Brain microvascular endothelial cell (primary cell): ENCODE data around the gene SCN9A.

Source experiments
- DNase-seq: peaks from one replicate; pipeline ENCODE4 v3.0.0-alpha.2; 2020
- H3K27ac ChIP-seq: fragments of 250-450 bp; sonication (Bioruptor Pico); 2 replicates; pipeline ENCODE4 v1.5.1; 2020; ENCODE audit warnings: mild to moderate bottlenecking, moderate library complexity
- H3K27me3 ChIP-seq: fragments of 250-450 bp; sonication (Bioruptor Pico); replicated peaks from 2 replicates; pipeline ENCODE4 v1.5.1; 2020; ENCODE audit warnings: mild to moderate bottlenecking
- H3K36me3 ChIP-seq: fragments of 250-450 bp; sonication (Bioruptor Pico); replicated peaks from 2 replicates; pipeline ENCODE4 v1.5.1; 2020; ENCODE audit warnings: mild to moderate bottlenecking
- H3K4me3 ChIP-seq: 2 replicates; pipeline ENCODE4 v1.5.1; 2011; ENCODE audit warnings: low read depth, mild to moderate bottlenecking, control low read depth, low read length, moderate library complexity
- CTCF ChIP-seq: IDR thresholded peaks from 2 replicates; pipeline ENCODE4 v1.5.1; 2011; ENCODE audit warnings: low read depth, mild to moderate bottlenecking, moderate library complexity, low read length, control low read depth, inconsistent platforms; ENCODE audit errors: missing control alignments
- in situ Hi-C: cut with HindIII; loops from 2 replicates; pipeline ENCODE4 v1.10.0; 2017; ENCODE audit warnings: low sequenced_read_pairs, low pct_ligation_motif_present

Gene SCN9A

GRCh38 chr2:166167449-166167848 is 208.3 kb downstream of the SCN9A start:
- peak; percentile 69 for DNase-seq
- Histone ChIP-seq H3K27me3 (no peaks in the 10 kb centered on the region), H3K4me3 (no peak overlapping the region), H3K27ac (no peak overlapping the region), H3K36me3 (no peaks in the 10 kb centered on the region)
- in situ Hi-C loops: no loop called here
- no peak for TF ChIP-seq CTCF

- H3K4me3 ChIP-seq: no peak overlapping the region
- in situ Hi-C loops: no loop called here
- TF ChIP-seq CTCF: no peak
- DNase-seq: no peak
- no peak overlapping the region for H3K27ac ChIP-seq
- no peaks in the 10 kb centered on the region for H3K27me3 ChIP-seq
- no peaks in the 10 kb centered on the region for H3K36me3 ChIP-seq
Measured at GRCh38 chr2:166163775-166164174, 212.0 kb downstream of the SCN9A start.

GRCh38 chr2:166158546-166158945 is 217.2 kb downstream of the SCN9A start:
- Histone ChIP-seq H3K4me3 (no peak overlapping the region), H3K27ac (no peak overlapping the region), H3K27me3 (no peaks in the 10 kb centered on the region), H3K36me3 (no peaks in the 10 kb centered on the region)
- DNase-seq: no peak
- in situ Hi-C loops: no loop called here
- TF ChIP-seq CTCF: no peak

GRCh38 chr2:166157578-166157977 is 218.2 kb downstream of the SCN9A start:
- no peaks in the 10 kb centered on the region for H3K27me3 ChIP-seq
- in situ Hi-C loops: no loop called here
- H3K36me3 ChIP-seq: no peaks in the 10 kb centered on the region
- no peak overlapping the region for H3K4me3 ChIP-seq
- H3K27ac ChIP-seq: no peak overlapping the region
- no peak for DNase-seq
- TF ChIP-seq CTCF: no peak

- Histone ChIP-seq H3K27ac (no peak overlapping the region), H3K36me3 (no peaks in the 10 kb centered on the region), H3K4me3 (no peak overlapping the region), H3K27me3 (no peaks in the 10 kb centered on the region)
- DNase-seq: no peak
- TF ChIP-seq CTCF: no peak
- in situ Hi-C loops: no loop called here
Measured at GRCh38 chr2:166156985-166157490, 218.7 kb downstream of the SCN9A start.

GRCh38 chr2:166155589-166155988 is 220.2 kb downstream of the SCN9A start:
- in situ Hi-C loops: no loop called here
- Histone ChIP-seq H3K27me3 (no peaks in the 10 kb centered on the region), H3K27ac (no peak overlapping the region), H3K36me3 (no peaks in the 10 kb centered on the region), H3K4me3 (no peak overlapping the region)
- TF ChIP-seq CTCF: no peak
- DNase-seq: no peak
